Measurements from ENCODE around the gene LAPTM5.

DNA sequence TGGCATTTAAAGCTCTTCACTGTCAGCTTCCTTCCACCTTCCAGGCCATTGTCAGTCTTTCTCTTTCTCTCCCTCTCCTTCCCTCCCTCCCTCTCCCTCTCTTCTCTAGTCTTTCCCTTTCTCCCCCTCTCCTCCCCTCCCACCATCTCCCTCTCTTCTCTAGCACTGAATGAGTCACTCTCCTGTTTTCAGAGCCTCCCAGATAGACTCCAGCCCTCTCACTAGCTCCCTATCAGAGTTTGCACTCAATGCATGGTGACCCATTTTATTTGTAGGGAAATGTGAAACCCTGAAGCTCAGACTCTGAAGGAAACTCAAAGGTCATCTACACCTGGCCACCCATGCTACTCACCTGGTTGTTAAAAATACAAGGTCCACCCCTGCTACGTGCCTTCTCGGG, 29.8 kb downstream of the LAPTM5 start:
- TF ChIP-seq, protein P1, sequence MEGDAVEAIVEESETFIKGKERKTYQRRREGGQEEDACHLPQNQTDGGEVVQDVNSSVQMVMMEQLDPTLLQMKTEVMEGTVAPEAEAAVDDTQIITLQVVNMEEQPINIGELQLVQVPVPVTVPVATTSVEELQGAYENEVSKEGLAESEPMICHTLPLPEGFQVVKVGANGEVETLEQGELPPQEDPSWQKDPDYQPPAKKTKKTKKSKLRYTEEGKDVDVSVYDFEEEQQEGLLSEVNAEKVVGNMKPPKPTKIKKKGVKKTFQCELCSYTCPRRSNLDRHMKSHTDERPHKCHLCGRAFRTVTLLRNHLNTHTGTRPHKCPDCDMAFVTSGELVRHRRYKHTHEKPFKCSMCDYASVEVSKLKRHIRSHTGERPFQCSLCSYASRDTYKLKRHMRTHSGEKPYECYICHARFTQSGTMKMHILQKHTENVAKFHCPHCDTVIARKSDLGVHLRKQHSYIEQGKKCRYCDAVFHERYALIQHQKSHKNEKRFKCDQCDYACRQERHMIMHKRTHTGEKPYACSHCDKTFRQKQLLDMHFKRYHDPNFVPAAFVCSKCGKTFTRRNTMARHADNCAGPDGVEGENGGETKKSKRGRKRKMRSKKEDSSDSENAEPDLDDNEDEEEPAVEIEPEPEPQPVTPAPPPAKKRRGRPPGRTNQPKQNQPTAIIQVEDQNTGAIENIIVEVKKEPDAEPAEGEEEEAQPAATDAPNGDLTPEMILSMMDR (IDR thresholded peaks at IDR 0.05), result no peak
- TF ChIP-seq POLR2A (IDR thresholded peaks at IDR 0.05), result no peak
- no peak for TF ChIP-seq EP300 (IDR thresholded peaks at IDR 0.05)
- no peak for TF ChIP-seq POLR2AphosphoS5 (IDR thresholded peaks at IDR 0.05)

Measured in upper lobe of left lung (tissue), 4 donors.